ENCODE results near the gene KCNJ6. TPM values are rescaled to one million over a fixed set of nuclear protein-coding genes. Genes with fewer than 3 reads are reported as not detected.
A peak's percentile ranks its signal among the peaks of the same experiment; 100 is the strongest.

KCNJ6 gene
- total and polyA plus RNA-seq, 3 donors from 2014 or later, result 0.24 to 0.25 (median 0.25) TPM

DNA sequence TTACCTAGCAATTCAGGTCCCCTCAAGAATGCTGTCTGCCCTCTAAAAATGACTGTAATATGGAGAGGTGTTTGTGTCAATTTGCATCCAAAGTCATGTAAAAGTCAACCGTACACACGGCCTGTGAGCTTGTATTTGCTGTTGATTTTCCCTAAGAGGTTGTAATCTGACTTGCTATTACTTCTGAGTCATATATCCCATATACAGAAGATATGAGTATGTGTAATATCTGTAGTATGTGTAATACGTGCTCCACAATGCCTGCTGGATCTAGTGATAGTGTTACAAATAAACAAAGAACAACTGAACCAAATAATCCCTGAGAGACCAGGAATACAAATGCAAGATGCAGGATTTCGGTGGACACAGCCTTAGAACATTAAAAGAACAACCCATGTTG, 1.4 kb upstream of the KCNJ6 start:
- TF ChIP-seq, protein P1, sequence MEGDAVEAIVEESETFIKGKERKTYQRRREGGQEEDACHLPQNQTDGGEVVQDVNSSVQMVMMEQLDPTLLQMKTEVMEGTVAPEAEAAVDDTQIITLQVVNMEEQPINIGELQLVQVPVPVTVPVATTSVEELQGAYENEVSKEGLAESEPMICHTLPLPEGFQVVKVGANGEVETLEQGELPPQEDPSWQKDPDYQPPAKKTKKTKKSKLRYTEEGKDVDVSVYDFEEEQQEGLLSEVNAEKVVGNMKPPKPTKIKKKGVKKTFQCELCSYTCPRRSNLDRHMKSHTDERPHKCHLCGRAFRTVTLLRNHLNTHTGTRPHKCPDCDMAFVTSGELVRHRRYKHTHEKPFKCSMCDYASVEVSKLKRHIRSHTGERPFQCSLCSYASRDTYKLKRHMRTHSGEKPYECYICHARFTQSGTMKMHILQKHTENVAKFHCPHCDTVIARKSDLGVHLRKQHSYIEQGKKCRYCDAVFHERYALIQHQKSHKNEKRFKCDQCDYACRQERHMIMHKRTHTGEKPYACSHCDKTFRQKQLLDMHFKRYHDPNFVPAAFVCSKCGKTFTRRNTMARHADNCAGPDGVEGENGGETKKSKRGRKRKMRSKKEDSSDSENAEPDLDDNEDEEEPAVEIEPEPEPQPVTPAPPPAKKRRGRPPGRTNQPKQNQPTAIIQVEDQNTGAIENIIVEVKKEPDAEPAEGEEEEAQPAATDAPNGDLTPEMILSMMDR (IDR thresholded peaks at IDR 0.05), result no peak
- no peak for TF ChIP-seq POLR2A (IDR thresholded peaks at IDR 0.05)
- H3K4me1 ChIP-seq, result peaks cover 9% of the 10 kb centered on the region
- WGBS, 2 donors, result 59 to 76% methylated on average over 4 of the region's 4 CpGs
- H3K9me3 ChIP-seq, result no peaks in the 10 kb centered on the region
- no peak overlapping the region for H3K27ac ChIP-seq
- no peaks in the 10 kb centered on the region for H3K36me3 ChIP-seq (ENCODE audit: low read depth, missing control alignments)
- no peak for DNase-seq
- intact Hi-C loops (cut with DNase I; ENCODE audit: low total_unique reads), result no loop called here
- no peaks in the 10 kb centered on the region for H3K27me3 ChIP-seq
- no peak overlapping the region for H3K4me3 ChIP-seq

DNA sequence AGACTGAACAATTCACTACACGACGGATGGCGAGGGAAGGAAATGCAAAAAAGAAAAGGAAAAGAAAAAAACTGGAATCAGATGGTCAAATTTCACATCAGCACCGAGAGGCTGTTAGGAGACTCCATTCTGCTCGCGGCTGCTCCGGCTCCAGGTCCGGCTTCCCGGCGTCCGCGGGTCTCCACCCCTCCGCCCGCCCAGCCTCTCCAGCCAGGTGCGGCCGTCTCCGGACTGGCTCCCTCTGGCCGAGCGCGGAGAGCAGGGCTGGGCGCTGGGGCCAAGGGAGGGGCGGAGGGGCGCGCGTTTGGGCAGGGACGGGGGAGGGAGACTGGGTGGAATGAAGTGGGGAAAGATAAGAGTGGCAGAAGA, 332 bp downstream of the KCNJ6 start:
- intact Hi-C loops (cut with DNase I; ENCODE audit: low total_unique reads), result no loop called here
- Histone ChIP-seq H3K4me3 (peak overlapping the region; percentile 1 to 46), H3K9me3 (no peaks in the 10 kb centered on the region), H3K4me1 (peaks cover 9% of the 10 kb centered on the region), H3K27ac (no peak overlapping the region), H3K36me3 (ENCODE audit: low read depth, missing control alignments) (no peaks in the 10 kb centered on the region), H3K27me3 (no peaks in the 10 kb centered on the region)
- no peak for DNase-seq
- TF ChIP-seq, protein P1 (IDR thresholded peaks at IDR 0.05), result no peak
- TF ChIP-seq POLR2A (IDR thresholded peaks at IDR 0.05), result no peak
- WGBS, 2 donors, result 1% methylated on average over 25 to 26 of the region's 26 CpGs

DNA sequence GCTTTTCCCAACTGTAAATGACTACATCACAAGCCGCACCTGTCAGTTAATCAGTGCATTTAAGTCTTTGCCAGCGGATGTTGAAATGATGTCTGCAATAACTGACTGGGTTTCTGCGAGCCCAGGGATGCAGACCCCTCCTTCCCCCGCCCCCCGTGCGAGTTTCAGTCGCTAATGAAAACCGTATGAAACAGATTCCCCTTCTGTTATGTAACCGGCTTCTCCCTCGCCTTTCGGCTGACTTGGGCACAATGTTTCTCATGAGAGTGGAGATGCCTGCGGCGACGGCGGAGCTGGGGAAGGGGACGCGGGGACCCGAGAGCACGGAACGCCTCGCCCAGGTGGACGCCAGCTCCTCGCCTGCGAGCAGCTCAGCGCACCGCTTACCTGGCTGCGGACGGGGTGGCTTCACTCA, 753 bp downstream of the KCNJ6 start:
- no peaks in the 10 kb centered on the region for H3K9me3 ChIP-seq
- no peak for DNase-seq
- intact Hi-C loops (cut with DNase I; ENCODE audit: low total_unique reads), result no loop called here

DNA sequence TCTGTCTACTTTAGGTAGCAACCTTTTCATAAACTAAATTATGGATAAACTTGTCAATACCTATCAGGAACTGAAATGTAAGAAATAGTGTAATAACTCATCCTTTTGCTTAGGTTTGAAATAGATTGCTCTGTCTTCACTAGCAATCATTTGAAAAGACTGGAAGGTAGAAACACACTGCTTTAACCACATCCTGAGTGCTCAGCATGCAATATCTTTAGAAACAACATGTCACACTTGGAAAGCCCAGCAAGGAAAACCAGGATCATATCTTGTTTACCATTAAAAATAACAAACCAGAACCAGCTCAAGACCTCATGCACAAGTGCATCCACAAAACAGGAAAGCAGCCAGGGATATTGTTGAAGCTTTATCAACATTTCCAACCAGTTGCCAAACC, 3.6 kb downstream of the KCNJ6 start:
- Histone ChIP-seq H3K36me3 (ENCODE audit: low read depth, missing control alignments) (no peaks in the 10 kb centered on the region), H3K27me3 (no peaks in the 10 kb centered on the region), H3K4me3 (no peak overlapping the region), H3K9me3 (no peaks in the 10 kb centered on the region), H3K4me1 (peaks cover 9% of the 10 kb centered on the region), H3K27ac (no peak overlapping the region)
- intact Hi-C loops (cut with DNase I; ENCODE audit: low total_unique reads), result no loop called here
- no peak for DNase-seq
- TF ChIP-seq, protein P1 (IDR thresholded peaks at IDR 0.05), result no peak
- TF ChIP-seq POLR2A (IDR thresholded peaks at IDR 0.05), result no peak

More for the DNA sequence above, 753 bp downstream of the KCNJ6 start:
- TF ChIP-seq, protein P1 (IDR thresholded peaks at IDR 0.05), result no peak
- no peak for TF ChIP-seq POLR2A (IDR thresholded peaks at IDR 0.05)
- H3K4me3 ChIP-seq, result peak overlapping the region; percentile 1 to 46
- H3K4me1 ChIP-seq, result peaks cover 9% of the 10 kb centered on the region
- no peaks in the 10 kb centered on the region for H3K27me3 ChIP-seq
- no peaks in the 10 kb centered on the region for H3K36me3 ChIP-seq (ENCODE audit: low read depth, missing control alignments)
- H3K27ac ChIP-seq, result no peak overlapping the region
- WGBS, 2 donors, result 2 to 4% methylated on average over 28 of the region's 28 CpGs

DNA sequence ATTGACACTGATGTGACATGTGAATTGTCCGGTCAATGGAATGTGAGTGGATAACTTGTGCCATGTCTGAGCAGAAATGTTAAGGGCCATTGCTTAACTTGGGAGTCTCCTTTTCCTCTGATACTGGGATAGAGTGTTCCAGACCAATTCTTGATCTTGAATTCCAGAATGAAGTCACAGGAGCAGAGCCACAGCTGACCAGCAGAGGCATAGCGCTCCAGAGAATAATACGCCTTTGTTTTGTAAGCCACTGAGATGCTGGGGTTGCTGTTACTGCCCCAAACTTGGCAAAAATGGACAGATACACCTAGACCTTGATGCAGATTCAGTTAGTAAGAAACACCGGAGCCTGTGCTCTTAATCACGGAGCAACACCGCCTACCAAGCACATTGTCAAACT, 6.3 kb downstream of the KCNJ6 start:
- Histone ChIP-seq H3K36me3 (ENCODE audit: low read depth, missing control alignments) (no peaks in the 10 kb centered on the region), H3K27ac (no peak overlapping the region), H3K4me1 (no peaks in the 10 kb centered on the region), H3K4me3 (no peak overlapping the region), H3K27me3 (no peaks in the 10 kb centered on the region), H3K9me3 (no peaks in the 10 kb centered on the region)
- no peak for TF ChIP-seq POLR2A (IDR thresholded peaks at IDR 0.05)
- TF ChIP-seq, protein P1 (IDR thresholded peaks at IDR 0.05), result no peak
- intact Hi-C loops (cut with DNase I; ENCODE audit: low total_unique reads), result no loop called here
- no peak for DNase-seq
- WGBS, 2 donors, result 77 to 89% methylated on average over 6 of the region's 6 CpGs

Data from testis (tissue), 3 donors.